ENCODE results near the gene LAX1.

DNA sequence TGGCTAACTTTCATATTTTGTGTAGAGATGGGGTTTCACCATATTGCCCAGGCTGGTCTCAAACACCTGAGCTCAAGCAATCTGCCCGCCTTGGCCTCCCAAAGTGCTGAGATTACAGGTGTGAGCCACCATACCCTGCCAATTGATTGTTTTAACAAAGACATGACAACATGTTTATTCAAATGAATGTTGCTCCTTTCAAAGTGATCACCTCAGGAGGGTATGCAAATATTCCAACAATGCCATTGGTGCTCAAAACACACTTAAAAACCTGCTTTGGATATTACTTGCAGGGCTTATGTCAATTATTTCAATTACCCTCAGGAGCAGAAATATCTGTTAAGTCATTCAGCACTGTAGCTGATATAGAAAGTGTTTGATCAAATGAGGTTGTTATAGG, 7.9 kb downstream of the LAX1 start:
- no peak for TF ChIP-seq SMAD4 (CRISPR knock-in tag; IDR thresholded peaks at IDR 0.05)
- TF ChIP-seq, protein P1, sequence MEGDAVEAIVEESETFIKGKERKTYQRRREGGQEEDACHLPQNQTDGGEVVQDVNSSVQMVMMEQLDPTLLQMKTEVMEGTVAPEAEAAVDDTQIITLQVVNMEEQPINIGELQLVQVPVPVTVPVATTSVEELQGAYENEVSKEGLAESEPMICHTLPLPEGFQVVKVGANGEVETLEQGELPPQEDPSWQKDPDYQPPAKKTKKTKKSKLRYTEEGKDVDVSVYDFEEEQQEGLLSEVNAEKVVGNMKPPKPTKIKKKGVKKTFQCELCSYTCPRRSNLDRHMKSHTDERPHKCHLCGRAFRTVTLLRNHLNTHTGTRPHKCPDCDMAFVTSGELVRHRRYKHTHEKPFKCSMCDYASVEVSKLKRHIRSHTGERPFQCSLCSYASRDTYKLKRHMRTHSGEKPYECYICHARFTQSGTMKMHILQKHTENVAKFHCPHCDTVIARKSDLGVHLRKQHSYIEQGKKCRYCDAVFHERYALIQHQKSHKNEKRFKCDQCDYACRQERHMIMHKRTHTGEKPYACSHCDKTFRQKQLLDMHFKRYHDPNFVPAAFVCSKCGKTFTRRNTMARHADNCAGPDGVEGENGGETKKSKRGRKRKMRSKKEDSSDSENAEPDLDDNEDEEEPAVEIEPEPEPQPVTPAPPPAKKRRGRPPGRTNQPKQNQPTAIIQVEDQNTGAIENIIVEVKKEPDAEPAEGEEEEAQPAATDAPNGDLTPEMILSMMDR (IDR thresholded peaks at IDR 0.05) = no peak
- TF ChIP-seq FOXJ3 (CRISPR knock-in tag; IDR thresholded peaks at IDR 0.05; ENCODE audit: borderline replicate concordance) = no peak
- no peak for TF ChIP-seq ZNF121 (CRISPR knock-in tag; IDR thresholded peaks at IDR 0.05)
- no peak for TF ChIP-seq ESRRA (CRISPR knock-in tag; IDR thresholded peaks at IDR 0.05; ENCODE audit: borderline replicate concordance)
- TF ChIP-seq FOXK1 (CRISPR knock-in tag; IDR thresholded peaks at IDR 0.05) = no peak
- TF ChIP-seq, protein P2, sequence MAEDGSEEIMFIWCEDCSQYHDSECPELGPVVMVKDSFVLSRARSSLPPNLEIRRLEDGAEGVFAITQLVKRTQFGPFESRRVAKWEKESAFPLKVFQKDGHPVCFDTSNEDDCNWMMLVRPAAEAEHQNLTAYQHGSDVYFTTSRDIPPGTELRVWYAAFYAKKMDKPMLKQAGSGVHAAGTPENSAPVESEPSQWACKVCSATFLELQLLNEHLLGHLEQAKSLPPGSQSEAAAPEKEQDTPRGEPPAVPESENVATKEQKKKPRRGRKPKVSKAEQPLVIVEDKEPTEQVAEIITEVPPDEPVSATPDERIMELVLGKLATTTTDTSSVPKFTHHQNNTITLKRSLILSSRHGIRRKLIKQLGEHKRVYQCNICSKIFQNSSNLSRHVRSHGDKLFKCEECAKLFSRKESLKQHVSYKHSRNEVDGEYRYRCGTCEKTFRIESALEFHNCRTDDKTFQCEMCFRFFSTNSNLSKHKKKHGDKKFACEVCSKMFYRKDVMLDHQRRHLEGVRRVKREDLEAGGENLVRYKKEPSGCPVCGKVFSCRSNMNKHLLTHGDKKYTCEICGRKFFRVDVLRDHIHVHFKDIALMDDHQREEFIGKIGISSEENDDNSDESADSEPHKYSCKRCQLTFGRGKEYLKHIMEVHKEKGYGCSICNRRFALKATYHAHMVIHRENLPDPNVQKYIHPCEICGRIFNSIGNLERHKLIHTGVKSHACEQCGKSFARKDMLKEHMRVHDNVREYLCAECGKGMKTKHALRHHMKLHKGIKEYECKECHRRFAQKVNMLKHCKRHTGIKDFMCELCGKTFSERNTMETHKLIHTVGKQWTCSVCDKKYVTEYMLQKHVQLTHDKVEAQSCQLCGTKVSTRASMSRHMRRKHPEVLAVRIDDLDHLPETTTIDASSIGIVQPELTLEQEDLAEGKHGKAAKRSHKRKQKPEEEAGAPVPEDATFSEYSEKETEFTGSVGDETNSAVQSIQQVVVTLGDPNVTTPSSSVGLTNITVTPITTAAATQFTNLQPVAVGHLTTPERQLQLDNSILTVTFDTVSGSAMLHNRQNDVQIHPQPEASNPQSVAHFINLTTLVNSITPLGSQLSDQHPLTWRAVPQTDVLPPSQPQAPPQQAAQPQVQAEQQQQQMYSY (CRISPR knock-in tag; IDR thresholded peaks at IDR 0.05) = no peak
- TF ChIP-seq, protein P3, sequence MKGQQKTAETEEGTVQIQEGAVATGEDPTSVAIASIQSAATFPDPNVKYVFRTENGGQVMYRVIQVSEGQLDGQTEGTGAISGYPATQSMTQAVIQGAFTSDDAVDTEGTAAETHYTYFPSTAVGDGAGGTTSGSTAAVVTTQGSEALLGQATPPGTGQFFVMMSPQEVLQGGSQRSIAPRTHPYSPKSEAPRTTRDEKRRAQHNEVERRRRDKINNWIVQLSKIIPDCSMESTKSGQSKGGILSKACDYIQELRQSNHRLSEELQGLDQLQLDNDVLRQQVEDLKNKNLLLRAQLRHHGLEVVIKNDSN (CRISPR knock-in tag; IDR thresholded peaks at IDR 0.05) = no peak
- TF ChIP-seq, protein P4, sequence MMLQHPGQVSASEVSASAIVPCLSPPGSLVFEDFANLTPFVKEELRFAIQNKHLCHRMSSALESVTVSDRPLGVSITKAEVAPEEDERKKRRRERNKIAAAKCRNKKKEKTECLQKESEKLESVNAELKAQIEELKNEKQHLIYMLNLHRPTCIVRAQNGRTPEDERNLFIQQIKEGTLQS (CRISPR knock-in tag; conservative IDR thresholded peaks at IDR 0.05) = no peak
- no peak for TF ChIP-seq KAT7 (CRISPR knock-in tag; IDR thresholded peaks at IDR 0.05; ENCODE audit: borderline replicate concordance)
- no peak for TF ChIP-seq SMAD3 (CRISPR knock-in tag; IDR thresholded peaks at IDR 0.05; ENCODE audit: borderline replicate concordance)
